PC-9 (cell line): ENCODE results near the gene FCSK. TPM values are rescaled to one million over a fixed set of nuclear protein-coding genes. Genes with fewer than 3 reads are reported as not detected.

Experiments used
- BruUV-seq: library from RNA; stranded (reverse); fragments of 400-500 nt; replicated peaks from 2 replicates; lab custom pipeline; 2021; lab: Mats Ljungman, UMichigan
- CTCF ChIA-PET: fragments of 300-600 bp; sonication (Branson Sonifier 250); formaldehyde crosslinking; loops from one replicate; lab custom pipeline; 2022; ENCODE audit warnings: antibody characterized with exemption; lab: Charles Lee
- POLR2A ChIA-PET: fragments of 300-600 bp; sonication (Branson Sonifier 250); formaldehyde crosslinking; loops from one replicate; lab custom pipeline; 2022; ENCODE audit warnings: antibody characterized with exemption; ENCODE audit not compliant: unreplicated experiment; lab: Charles Lee
- DNase-seq, 2 experiments: peaks; one replicate each; pipeline versions ENCODE4 v3.0.0 to v3.0.0-alpha.2; 2015 to 2022; ENCODE audit warnings: mixed read lengths in 1 of 2
- H2AFZ ChIP-seq: fragments of 200-600 bp; sonication (generic); 2 replicates; pipeline ENCODE4 v1.8.1; 2017; ENCODE audit warnings: antibody characterized with exemption
- H3F3A ChIP-seq: fragments of 200-600 bp; sonication (generic); 2 replicates; pipeline ENCODE4 v1.8.1; 2017; ENCODE audit warnings: antibody characterized with exemption, mild to moderate bottlenecking, low read depth; ENCODE audit not compliant: insufficient read depth
- H3K27ac ChIP-seq: fragments of 200-600 bp; sonication (generic); 2 replicates; pipeline ENCODE4 v1.6.1; 2016; ENCODE audit warnings: mixed run types
- H3K27me3 ChIP-seq: fragments of 200-600 bp; sonication (generic); 2 replicates; pipeline ENCODE4 v1.6.1; 2016; ENCODE audit warnings: low read depth, mixed run types; ENCODE audit not compliant: insufficient read depth
- H3K36me3 ChIP-seq: fragments of 200-600 bp; sonication (generic); 2 replicates; pipeline ENCODE4 v1.6.1; 2016; ENCODE audit warnings: low read depth, mixed run types
- H3K4me1 ChIP-seq: fragments of 200-600 bp; sonication (generic); replicated peaks from 2 replicates; pipeline ENCODE4 v1.6.1; 2016; ENCODE audit warnings: mixed run types; ENCODE audit not compliant: insufficient read depth
- H3K4me2 ChIP-seq: fragments of 200-600 bp; sonication (generic); 2 replicates; pipeline ENCODE4 v1.6.1; 2017; ENCODE audit warnings: mixed run types
- H3K4me3 ChIP-seq: fragments of 200-600 bp; sonication (generic); 2 replicates; pipeline ENCODE4 v1.6.1; 2016; ENCODE audit warnings: mixed run types
- H3K79me2 ChIP-seq: fragments of 200-600 bp; sonication (generic); 2 replicates; pipeline ENCODE4 v1.6.1; 2017; ENCODE audit warnings: low read depth, mixed run types
- H3K9me2 ChIP-seq: fragments of 200-600 bp; sonication (generic); 2 replicates; pipeline ENCODE4 v1.8.1; 2017; ENCODE audit warnings: mild to moderate bottlenecking; ENCODE audit not compliant: insufficient read depth
- H3K9me3 ChIP-seq: fragments of 200-600 bp; sonication (generic); 2 replicates; pipeline ENCODE4 v1.8.1; 2016; ENCODE audit warnings: low read depth; ENCODE audit not compliant: insufficient read depth
- H4K20me1 ChIP-seq: fragments of 200-600 bp; sonication (generic); 2 replicates; pipeline ENCODE4 v1.8.1; 2017; ENCODE audit not compliant: insufficient read depth
- CTCF ChIP-seq: fragments of 200-600 bp; sonication (generic); conservative IDR thresholded peaks from 2 replicates; pipeline ENCODE4 v1.6.1; 2017; ENCODE audit warnings: mixed run types, antibody characterized with exemption, mild to moderate bottlenecking, moderate library complexity
- EZH2 ChIP-seq: fragments of 200-600 bp; sonication (generic); IDR thresholded peaks from 2 replicates; pipeline ENCODE4 v1.8.0; 2017; ENCODE audit warnings: antibody characterized with exemption, low read depth
- intact Hi-C: fragments of 100-400 bp; cut with micrococcal nuclease; formaldehyde crosslinking; loops from one replicate; pipeline ENCODE4 v1.10.0; 2022; ENCODE audit not compliant: unreplicated experiment
- total RNA-seq: library from RNA; stranded (reverse); gene quantifications from 2 replicates; pipeline ENCODE4 v1.2.3, GENCODE V29; 2021

Gene FCSK
- total RNA-seq, 1 experiment from 2014 or later = 17.0 TPM

- intact Hi-C loops = no loop called here
- Histone ChIP-seq H3K9me3 (no peaks in the 10 kb centered on the region), H2AFZ (no peak overlapping the region; the same call in 1 of the 2 replicates), H3K9me2 (no peaks in the 10 kb centered on the region), H3K79me2 (no peaks in the 10 kb centered on the region), H3K4me3 (no peak overlapping the region), H3K4me2 (peak overlapping the region; percentile 53), H3F3A (peaks cover 40% of the 10 kb centered on the region), H3K27me3 (no peaks in the 10 kb centered on the region), H3K27ac (peak overlapping the region; percentile 34; the same call in 1 of the 2 replicates), H3K36me3 (no peaks in the 10 kb centered on the region), H3K4me1 (peaks cover 44% of the 10 kb centered on the region), H4K20me1 (no peaks in the 10 kb centered on the region)
- peak; percentile 33 to 65 for DNase-seq
- CTCF ChIA-PET = no interaction called here
- BruUV-seq = no TSS peak
- POLR2A ChIA-PET = interaction anchor here (0.6 kb wide), 1 partner anchor 55 kb away, joined by 5 read pairs; no protein-coding TSS in a partner anchor
- TF ChIP-seq EZH2 (no peak), CTCF (no peak)
These were observed 23.5 kb upstream of the FCSK start for GRCh38 chr16:70430667-70431536.

- Histone ChIP-seq H3K9me2 (no peaks in the 10 kb centered on the region), H3K27ac (no peak overlapping the region), H3K36me3 (no peaks in the 10 kb centered on the region), H3K4me2 (no peak overlapping the region), H3K4me1 (peaks cover 43% of the 10 kb centered on the region), H2AFZ (no peak overlapping the region), H3K27me3 (no peaks in the 10 kb centered on the region), H3K9me3 (no peaks in the 10 kb centered on the region), H4K20me1 (no peaks in the 10 kb centered on the region), H3F3A (peaks cover 32% of the 10 kb centered on the region), H3K79me2 (no peaks in the 10 kb centered on the region), H3K4me3 (no peak overlapping the region)
- no peak for DNase-seq
- POLR2A ChIA-PET = interaction anchor here (0.7 kb wide), 1 partner anchor 59 kb away, joined by 3 read pairs; no protein-coding TSS in a partner anchor
- intact Hi-C loops = no loop called here
- CTCF ChIA-PET = no interaction called here
- TF ChIP-seq CTCF = no peak
- no peak for TF ChIP-seq EZH2
- BruUV-seq = no TSS peak
These were observed 22.1 kb upstream of the FCSK start for GRCh38 chr16:70432356-70432722.

- no peaks in the 10 kb centered on the region for H3K36me3 ChIP-seq
- H3K9me3 ChIP-seq = no peaks in the 10 kb centered on the region
- POLR2A ChIA-PET = interaction anchor here (0.6 to 0.7 kb wide), 3 partner anchors 9 to 58 kb away, joined by 3 to 7 read pairs (median 3); no protein-coding TSS in a partner anchor
- no peak overlapping the region for H3K27ac ChIP-seq
- no peaks in the 10 kb centered on the region for H4K20me1 ChIP-seq
- H3K79me2 ChIP-seq = no peaks in the 10 kb centered on the region
- H3K27me3 ChIP-seq = no peaks in the 10 kb centered on the region
- no peak for TF ChIP-seq EZH2
- TF ChIP-seq CTCF = no peak
- peaks cover 27% of the 10 kb centered on the region for H3F3A ChIP-seq
- intact Hi-C loops = no loop called here
- no peak overlapping the region for H2AFZ ChIP-seq
- no peak overlapping the region for H3K4me2 ChIP-seq
- no peak overlapping the region for H3K4me3 ChIP-seq
- no TSS peak for BruUV-seq
- no peaks in the 10 kb centered on the region for H3K9me2 ChIP-seq
- CTCF ChIA-PET = no interaction called here
- H3K4me1 ChIP-seq = peaks cover 37% of the 10 kb centered on the region
- no peak for DNase-seq
These were observed 21.5 kb upstream of the FCSK start for GRCh38 chr16:70432723-70433457.
